GM12878 (cell line): ENCODE measurements around the gene ADRA2B. TPM values are rescaled to one million over a fixed set of nuclear protein-coding genes. Genes with fewer than 3 reads are reported as not detected.

ENCODE experiments used
- ATAC-seq: fragments of 200-7000 bp; cut with Tn5 transposase; 3 replicates; pipeline ENCODE4 v1.9.1; 2020; ENCODE audit warnings: mild to moderate bottlenecking, moderate library complexity
- BruUV-seq: library from RNA; stranded (reverse); fragments of 400-500 nt; replicated peaks from 2 replicates; lab custom pipeline; 2021; lab: Mats Ljungman, UMichigan
- CTCF ChIA-PET: fragments of 300-600 bp; sonication (Branson Sonifier 250); formaldehyde crosslinking; extraction: SDS; loops from one replicate; lab custom pipeline; 2021; ENCODE audit warnings: inconsistent platforms; lab: Yijun Ruan, JAX
- POLR2A ChIA-PET: fragments of 350-600 bp; formaldehyde crosslinking; extraction: SDS; loops from one replicate; lab custom pipeline; 2021; ENCODE audit warnings: inconsistent platforms; lab: Charles Lee
- RAD21 ChIA-PET: fragments of 300-600 bp; sonication (Branson Sonifier 250); formaldehyde crosslinking; loops from one replicate; lab custom pipeline; 2023; ENCODE audit warnings: antibody characterized with exemption; ENCODE audit not compliant: unreplicated experiment; lab: Charles Lee
- SMC1A ChIA-PET: fragments of 300-600 bp; sonication (Branson Sonifier 250); formaldehyde crosslinking; loops from one replicate; lab custom pipeline; 2023; ENCODE audit not compliant: unreplicated experiment, uncharacterized antibody; lab: Charles Lee
- DNase-seq: peaks from one replicate; pipeline ENCODE4 v3.0.0-alpha.2; 2011; ENCODE audit warnings: low read depth, low spot score
- FAIRE-seq: peaks from 3 replicates; lab custom pipeline; 2011; peaks lifted over from hg19 to GRCh38; lab: Jason Lieb, UNC
- H2AFZ ChIP-seq: 2 replicates; pipeline ENCODE4 v1.6.0; 2011; ENCODE audit warnings: low read depth, low read length, control low read depth; ENCODE audit not compliant: control insufficient read depth
- H3K27ac ChIP-seq: 2 replicates; pipeline ENCODE4 v1.5.1; 2011; ENCODE audit warnings: control low read depth; ENCODE audit not compliant: control insufficient read depth, insufficient read depth
- H3K27me3 ChIP-seq, 2 experiments: replicated peaks in 1 of 2; 2 replicates each; pipeline versions ENCODE4 v1.6.0 to v1.6.1; 2011; ENCODE audit warnings: low read length in 1 of 2; ENCODE audit not compliant: control insufficient read depth in 2 of 2, insufficient read depth in 2 of 2
- H3K36me3 ChIP-seq, 2 experiments: 2 replicates each; pipeline ENCODE4 v1.5.1; 2011; ENCODE audit warnings: low read length in 1 of 2; ENCODE audit not compliant: control insufficient read depth in 2 of 2, insufficient read depth in 2 of 2
- H3K4me1 ChIP-seq: 2 replicates; pipeline ENCODE4 v1.6.1; 2011; ENCODE audit warnings: mild to moderate bottlenecking, low read length, moderate library complexity, mixed read lengths; ENCODE audit not compliant: control insufficient read depth, insufficient read depth
- H3K4me2 ChIP-seq: 2 replicates; pipeline ENCODE4 v1.6.0; 2011; ENCODE audit warnings: control low read depth; ENCODE audit not compliant: control insufficient read depth, insufficient read depth
- H3K4me3 ChIP-seq: fragments of 200-600 bp; sonication (generic); 2 replicates; pipeline ENCODE4 v1.5.1; 2016
- H3K79me2 ChIP-seq: 2 replicates; pipeline ENCODE4 v1.6.0; 2011; ENCODE audit warnings: low read length; ENCODE audit not compliant: control insufficient read depth, insufficient read depth
- H3K9ac ChIP-seq: 2 replicates; pipeline ENCODE4 v1.8.0; 2011; ENCODE audit warnings: low read length, control low read depth, mixed read lengths; ENCODE audit not compliant: control insufficient read depth, insufficient read depth
- H3K9me3 ChIP-seq: replicated peaks from 3 replicates; pipeline ENCODE4 v1.5.1; 2011; ENCODE audit warnings: mild to moderate bottlenecking, low read length; ENCODE audit not compliant: control insufficient read depth, insufficient read depth
- H4K20me1 ChIP-seq: 2 replicates; pipeline ENCODE4 v1.6.0; 2011; ENCODE audit not compliant: control insufficient read depth, insufficient read depth
- BCL11A ChIP-seq: IDR thresholded peaks from 2 replicates; pipeline ENCODE4 v1.6.1; 2011; ENCODE audit warnings: low read depth, low read length
- CEBPZ ChIP-seq: fragments of 150-350 bp; IDR thresholded peaks from 2 replicates; pipeline ENCODE4 v1.6.1; 2016; ENCODE audit warnings: low read depth, low read length
- CUX1 ChIP-seq: IDR thresholded peaks from 2 replicates; pipeline ENCODE4 v1.6.1; 2012; ENCODE audit warnings: improper control_type of control experiment, low read depth, low read length; ENCODE audit not compliant: insufficient replicate concordance
- E4F1 ChIP-seq: fragments of 450-650 bp; IDR thresholded peaks from 2 replicates; pipeline ENCODE4 v1.6.1; 2018; ENCODE audit warnings: borderline replicate concordance, mild to moderate bottlenecking; ENCODE audit not compliant: partially characterized antibody
- HDAC2 ChIP-seq: fragments of 200-600 bp; sonication (generic); IDR thresholded peaks from 2 replicates; pipeline ENCODE4 v1.6.1; 2017
- PKNOX1 ChIP-seq: fragments of 450-650 bp; IDR thresholded peaks from 2 replicates; pipeline ENCODE4 v1.6.1; 2016; ENCODE audit warnings: mild to moderate bottlenecking
- POU2F2 ChIP-seq: IDR thresholded peaks from 3 replicates; pipeline ENCODE4 v1.6.1; 2011; ENCODE audit warnings: low read depth, mild to moderate bottlenecking, low read length, borderline replicate concordance
- SREBF1 ChIP-seq: IDR thresholded peaks from 2 replicates; pipeline ENCODE4 v1.6.1; 2012; ENCODE audit warnings: mild to moderate bottlenecking, low read length
- SREBF2 ChIP-seq: IDR thresholded peaks from 2 replicates; pipeline ENCODE4 v1.6.1; 2012; ENCODE audit warnings: mild to moderate bottlenecking, low read length
- TAF1 ChIP-seq: IDR thresholded peaks from 2 replicates; pipeline ENCODE4 v1.6.1; 2011; ENCODE audit warnings: mild to moderate bottlenecking, low read depth, low read length, borderline replicate concordance
- TARDBP ChIP-seq: IDR thresholded peaks from 2 replicates; pipeline ENCODE4 v1.6.1; 2016; ENCODE audit warnings: borderline replicate concordance
- WGBS: methylation state at CpG from one replicate; pipeline ENCODE4 v1.1.6; 2016; ENCODE audit warnings: low lambda C conversion rate; ENCODE audit not compliant: insufficient replicate concordance, insufficient coverage; ENCODE audit errors: missing lambda C conversion rate; 5-methylcytosine and 5-hydroxymethylcytosine counted together
- in situ Hi-C: fragments of 300-500 bp; cut with MboI; formaldehyde crosslinking; loops from 9 replicates; pipeline ENCODE4 v1.14.3; 2018; ENCODE audit warnings: mixed read lengths
- intact Hi-C: fragments of 100-400 bp; cut with micrococcal nuclease; formaldehyde crosslinking; loops from one replicate; pipeline ENCODE4 v1.14.2; 2022; ENCODE audit not compliant: unreplicated experiment
- polyA plus RNA-seq, 11 experiments: library from polyadenylated mRNA; depleted of rRNA in 4 of 11; unstranded in 6 of 11; stranded (reverse) in 5 of 11; fragments of >200 nt; fragmentation: Nextera tagmentation in 4 of 11; fragmentation: Illumina TruSeq in 1 of 11; extraction: Ambion mirVana in 4 of 11; extraction: Trizol in 1 of 11; gene quantifications; 1 replicate in 1 of 11; 2 replicates in 10 of 11; pipeline versions ENCODE4 v1.2.1 to v1.2.3, GENCODE V29; 2011 to 2016; ENCODE audit warnings: inconsistent platforms in 2 of 11, missing spikeins in 2 of 11, low read depth in 1 of 11
- total RNA-seq, 4 experiments: library from RNA; depleted of rRNA in 3 of 4; stranded (reverse); fragments of >200 nt in 3 of 4; fragmentation: Illumina TruSeq in 1 of 4; extraction: Trizol in 1 of 4; gene quantifications; 2 replicates each; pipeline versions ENCODE4 v1.2.1 to v1.2.3, GENCODE V29; 2013 to 2021

Gene ADRA2B
- total and polyA plus RNA-seq, 10 of the 15 experiments (the other 5 are each of a cell fraction or from before 2014, with no cell fraction given), result 0.01 to 0.10 (median 0.04) TPM; not detected in 6

- no peak overlapping the region for H3K27ac ChIP-seq
- ChIA-PET SMC1A (no interaction called here), RAD21 (no interaction called here), POLR2A (no interaction called here), CTCF (no interaction called here)
- FAIRE-seq (no peak), DNase-seq (no peak), ATAC-seq (no peak)
- H3K4me1 ChIP-seq, result no peaks in the 10 kb centered on the region
- BruUV-seq, result no TSS peak
- in situ Hi-C loops (no loop called here), intact Hi-C loops (no loop called here)
- H3K9ac ChIP-seq, result no peak overlapping the region
- H4K20me1 ChIP-seq, result no peaks in the 10 kb centered on the region
- no peaks in the 10 kb centered on the region for H3K9me3 ChIP-seq
- H3K27me3 ChIP-seq, result no peaks in the 10 kb centered on the region; a peak in 1 of 4 replicates
- WGBS, result 34% methylated on average over 20 of the region's 22 CpGs
- no peaks in the 10 kb centered on the region for H3K79me2 ChIP-seq
- H2AFZ ChIP-seq, result no peak overlapping the region
- no peaks in the 10 kb centered on the region for H3K36me3 ChIP-seq
- H3K4me3 ChIP-seq, result no peak overlapping the region
- no peak overlapping the region for H3K4me2 ChIP-seq
- TF ChIP-seq TAF1, result no peak
- no peak for TF ChIP-seq SREBF2
- TF ChIP-seq PKNOX1, result no peak
- TF ChIP-seq TARDBP, result no peak
- no peak for TF ChIP-seq E4F1
- TF ChIP-seq BCL11A, result no peak
- no peak for TF ChIP-seq SREBF1
- no peak for TF ChIP-seq CUX1
- TF ChIP-seq HDAC2, result no peak
- TF ChIP-seq CEBPZ, result no peak
- no peak for TF ChIP-seq POU2F2
These were observed 26.8 kb downstream of the ADRA2B start for GRCh38 chr2:96089356-96090195.
